ENCODE measurements around the gene SLC25A26. TPM values are rescaled to one million over a fixed set of nuclear protein-coding genes. Genes with fewer than 3 reads are reported as not detected.

SLC25A26 gene
- total RNA-seq, 1 experiment from 2014 or later, result 23.8 TPM

DNA sequence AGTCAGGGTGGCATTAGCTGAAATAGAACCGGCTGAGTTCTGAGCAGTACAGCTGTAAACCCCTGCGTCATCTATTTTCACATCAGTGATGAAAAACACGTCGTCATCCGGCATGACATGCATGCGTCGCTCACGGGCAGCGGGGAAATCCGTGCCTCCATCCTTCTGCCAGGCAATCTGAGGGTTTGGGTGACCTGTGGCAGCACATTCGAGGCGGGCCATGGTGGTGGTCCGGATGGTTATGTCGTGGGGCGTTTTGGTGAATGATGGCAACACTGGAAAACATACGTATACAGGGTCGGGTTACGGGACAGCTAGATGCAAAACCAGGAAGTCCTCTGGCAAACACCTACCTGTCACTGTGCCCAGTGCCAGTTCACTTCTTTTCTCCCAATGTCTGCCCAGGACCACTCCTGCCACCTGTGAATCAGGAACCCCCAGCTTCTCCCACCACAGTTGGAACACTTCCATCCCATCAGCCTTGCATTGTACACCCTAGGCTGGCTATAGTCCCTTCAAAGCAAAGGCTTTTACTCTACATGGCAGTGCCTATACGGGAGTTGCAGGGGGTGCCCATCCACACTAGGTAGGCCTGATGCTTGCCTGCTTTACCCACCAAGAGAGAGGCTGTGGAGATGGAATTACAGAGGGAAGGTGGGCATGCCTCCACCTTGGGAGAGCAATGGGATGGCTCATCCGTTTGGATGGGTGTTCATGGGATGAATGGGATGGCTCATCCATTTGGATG lies 163.4 kb downstream of the SLC25A26 start:
- no peaks in the 10 kb centered on the region for H3K79me2 ChIP-seq (ENCODE audit: insufficient read depth, low read length)
- ATAC-seq (no peak), DNase-seq (ENCODE audit: low read depth, low spot score) (no peak)
- H3K27ac ChIP-seq (ENCODE audit: low read depth, low read length), result no peak overlapping the region
- intact Hi-C loops (cut with micrococcal nuclease), result no loop called here
- no TSS peak for BruUV-seq (replicated peaks)
- no peak overlapping the region for H3K4me3 ChIP-seq (replicated peaks in 1 of 2; ENCODE audit: low read depth in 1 of 2, low read length in 2 of 2)
- no peaks in the 10 kb centered on the region for H4K20me1 ChIP-seq (ENCODE audit: insufficient read depth)
- RAD21 ChIA-PET (ENCODE audit: low non-redundant PET in 1 of 2, low total read pairs in 2 of 2, uncharacterized antibody in 2 of 2, unreplicated experiment in 2 of 2), result no interaction called here
- no peaks in the 10 kb centered on the region for H3K9me3 ChIP-seq (ENCODE audit: control insufficient read depth in 1 of 2, insufficient read depth in 1 of 2, low read depth in 1 of 2, low read length in 2 of 2)
- no peaks in the 10 kb centered on the region for H3K27me3 ChIP-seq (ENCODE audit: insufficient read depth, low read length)
- H3K36me3 ChIP-seq (ENCODE audit: control insufficient read depth in 1 of 2, insufficient read depth in 2 of 2, low read length in 2 of 2), result peaks cover 2 to 11% of the 10 kb centered on the region in 2 experiments; a peak in 1 of 4 replicates
- POLR2A ChIA-PET, result no interaction called here
- H3K4me1 ChIP-seq (ENCODE audit: control insufficient read depth in 1 of 2, insufficient read depth in 2 of 2, low read length in 2 of 2), result no peaks in the 10 kb centered on the region
- H2AFZ ChIP-seq (ENCODE audit: low read depth, low read length, poor library complexity, severe bottlenecking), result no peak overlapping the region
- TF ChIP-seq FOSL1 (IDR thresholded peaks at IDR 0.05; ENCODE audit: low read depth) (no peak), POLR2AphosphoS5 (IDR thresholded peaks at IDR 0.05; ENCODE audit: low read depth, low read length) (no peak), EZH2 (IDR thresholded peaks at IDR 0.05) (no peak), YY1 (IDR thresholded peaks at IDR 0.05; ENCODE audit: extremely low read depth, insufficient replicate concordance, low read depth, low read length) (no peak), JUND (IDR thresholded peaks at IDR 0.05) (no peak), SRF (IDR thresholded peaks at IDR 0.05; ENCODE audit: low read depth) (no peak), POLR2A (IDR thresholded peaks at IDR 0.05; ENCODE audit: borderline replicate concordance, extremely low read depth, insufficient read depth, insufficient read length) (no peak), EZH2phosphoT487 (IDR thresholded peaks at IDR 0.05; ENCODE audit: borderline replicate concordance) (no peak), TCF7L2 (IDR thresholded peaks at IDR 0.05; ENCODE audit: borderline replicate concordance, extremely low read depth, insufficient read depth, insufficient read length) (no peak), ELF1 (IDR thresholded peaks at IDR 0.05; ENCODE audit: borderline replicate concordance, low read depth) (no peak), ZNF274 (IDR thresholded peaks at IDR 0.05; ENCODE audit: low read depth, low read length) (no peak), SP1 (IDR thresholded peaks at IDR 0.05; ENCODE audit: low read depth) (no peak), EGR1 (IDR thresholded peaks at IDR 0.05; ENCODE audit: low read depth) (no peak), RAD21 (IDR thresholded peaks at IDR 0.05; ENCODE audit: low read depth) (no peak)
- TF ChIP-seq, protein P1, sequence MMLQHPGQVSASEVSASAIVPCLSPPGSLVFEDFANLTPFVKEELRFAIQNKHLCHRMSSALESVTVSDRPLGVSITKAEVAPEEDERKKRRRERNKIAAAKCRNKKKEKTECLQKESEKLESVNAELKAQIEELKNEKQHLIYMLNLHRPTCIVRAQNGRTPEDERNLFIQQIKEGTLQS (IDR thresholded peaks at IDR 0.05), result no peak
- TF ChIP-seq, protein P2, sequence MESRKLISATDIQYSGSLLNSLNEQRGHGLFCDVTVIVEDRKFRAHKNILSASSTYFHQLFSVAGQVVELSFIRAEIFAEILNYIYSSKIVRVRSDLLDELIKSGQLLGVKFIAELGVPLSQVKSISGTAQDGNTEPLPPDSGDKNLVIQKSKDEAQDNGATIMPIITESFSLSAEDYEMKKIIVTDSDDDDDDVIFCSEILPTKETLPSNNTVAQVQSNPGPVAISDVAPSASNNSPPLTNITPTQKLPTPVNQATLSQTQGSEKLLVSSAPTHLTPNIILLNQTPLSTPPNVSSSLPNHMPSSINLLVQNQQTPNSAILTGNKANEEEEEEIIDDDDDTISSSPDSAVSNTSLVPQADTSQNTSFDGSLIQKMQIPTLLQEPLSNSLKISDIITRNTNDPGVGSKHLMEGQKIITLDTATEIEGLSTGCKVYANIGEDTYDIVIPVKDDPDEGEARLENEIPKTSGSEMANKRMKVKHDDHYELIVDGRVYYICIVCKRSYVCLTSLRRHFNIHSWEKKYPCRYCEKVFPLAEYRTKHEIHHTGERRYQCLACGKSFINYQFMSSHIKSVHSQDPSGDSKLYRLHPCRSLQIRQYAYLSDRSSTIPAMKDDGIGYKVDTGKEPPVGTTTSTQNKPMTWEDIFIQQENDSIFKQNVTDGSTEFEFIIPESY (IDR thresholded peaks at IDR 0.05; ENCODE audit: extremely low read depth, insufficient replicate concordance, low read length), result no peak
- H3K4me2 ChIP-seq (ENCODE audit: low read length), result no peak overlapping the region
- no peaks in the 10 kb centered on the region for H3K9me2 ChIP-seq (ENCODE audit: insufficient read depth)
- CTCF ChIA-PET, result no interaction called here
- H3K9ac ChIP-seq (ENCODE audit: low read length), result no peak overlapping the region

All from HCT116 (cell line).